ENCODE measurements around the gene ZNF648.
"Not testable (repeated sequence)": the region's sequence is repeated elsewhere in the genome, so short reads cannot be mapped to it uniquely, and the experiment has no call there.

The ZNF648 gene, protein sequence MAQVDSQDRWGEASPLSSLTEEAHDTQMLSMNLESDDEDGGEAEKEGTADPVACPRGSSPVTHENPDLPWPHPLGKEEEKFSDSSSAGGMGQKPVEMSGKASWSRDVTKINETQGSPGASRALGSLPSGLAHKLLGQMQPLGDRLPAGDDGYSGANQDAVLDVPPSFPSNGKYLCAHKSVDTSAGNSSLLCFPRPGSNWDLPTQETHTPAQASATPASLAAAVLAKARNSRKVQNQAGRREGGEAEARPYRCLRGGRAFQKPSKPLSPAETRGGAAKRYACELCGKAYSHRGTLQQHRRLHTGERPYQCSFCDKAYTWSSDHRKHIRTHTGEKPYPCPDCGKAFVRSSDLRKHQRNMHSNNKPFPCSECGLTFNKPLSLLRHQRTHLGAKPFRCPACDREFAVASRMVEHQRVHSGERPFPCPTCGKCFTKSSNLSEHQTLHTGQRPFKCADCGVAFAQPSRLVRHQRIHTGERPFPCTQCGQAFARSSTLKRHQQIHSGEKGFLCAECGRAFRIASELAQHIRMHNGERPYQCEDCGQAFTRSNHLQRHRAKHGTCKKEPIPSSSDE
- total RNA-seq, result 0 to 1.5 (median 0) reads per million in 17 experiments

DNA sequence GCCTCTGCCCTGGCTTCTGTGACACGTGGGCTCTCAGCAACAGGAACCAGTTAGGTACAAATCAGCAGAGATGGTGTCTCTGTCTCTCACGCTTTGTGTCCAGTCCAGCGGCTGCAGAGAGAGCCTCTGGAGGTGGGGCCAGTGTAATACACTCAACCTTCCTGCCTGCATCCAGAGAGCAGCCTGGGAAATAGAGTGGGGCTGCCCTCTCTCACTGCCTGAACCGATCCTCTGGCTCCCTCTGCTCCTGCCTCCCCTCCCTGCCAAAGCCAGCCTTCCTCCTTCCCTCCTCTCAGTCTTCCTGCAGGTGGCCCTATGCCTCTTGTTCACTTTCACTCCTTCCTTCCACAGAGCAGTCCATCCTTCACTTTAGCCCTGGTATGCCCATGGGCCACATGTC is at the start of gene ZNF648:
TSS of gene ZNF648 (minus strand) at position 119 of the 400 bp plus-strand sequence. CDS start 3,702 bp downstream, outside the sequence.
- no peak for DNase-seq

DNA sequence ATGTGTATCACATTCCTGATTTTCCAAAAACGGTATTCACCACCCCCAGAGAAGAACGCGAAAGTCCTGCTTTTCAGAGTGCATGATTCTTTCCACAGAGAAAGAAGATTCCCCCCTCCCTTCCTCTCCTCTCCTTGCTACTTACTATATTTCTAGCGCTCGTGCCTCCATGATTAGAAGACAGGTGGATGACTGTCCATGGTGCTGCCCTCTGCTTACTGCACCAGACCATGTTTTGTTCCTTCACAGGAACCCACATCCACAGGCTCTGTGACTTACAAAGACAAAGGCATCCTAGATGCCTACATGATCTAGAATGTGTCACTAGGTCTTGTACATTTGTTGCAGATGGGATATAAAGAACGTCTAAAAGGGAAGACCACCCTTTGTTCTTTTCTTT is 49.1 kb upstream of the ZNF648 start:
- no peak for DNase-seq

DNA sequence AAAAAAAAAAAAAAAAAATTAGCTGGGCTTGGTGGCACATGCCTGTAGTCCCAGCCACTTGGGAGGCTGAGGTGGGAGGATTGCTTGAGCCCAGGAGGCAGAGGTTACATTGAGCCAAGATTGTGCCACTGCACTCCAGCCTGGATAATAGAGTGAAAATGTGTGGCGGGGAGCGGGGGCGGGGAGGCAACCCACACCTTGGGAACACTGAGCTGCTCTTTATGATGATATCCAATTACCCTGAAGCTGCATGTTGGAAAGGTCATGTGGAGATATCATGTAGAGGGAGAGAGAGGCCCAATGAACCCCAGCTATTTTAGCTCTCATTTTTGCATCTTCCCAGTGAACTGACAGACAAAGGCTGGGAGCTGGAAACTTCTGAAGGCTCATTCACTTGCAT is 48.3 kb upstream of the ZNF648 start:
- DNase-seq, result no peak

DNA sequence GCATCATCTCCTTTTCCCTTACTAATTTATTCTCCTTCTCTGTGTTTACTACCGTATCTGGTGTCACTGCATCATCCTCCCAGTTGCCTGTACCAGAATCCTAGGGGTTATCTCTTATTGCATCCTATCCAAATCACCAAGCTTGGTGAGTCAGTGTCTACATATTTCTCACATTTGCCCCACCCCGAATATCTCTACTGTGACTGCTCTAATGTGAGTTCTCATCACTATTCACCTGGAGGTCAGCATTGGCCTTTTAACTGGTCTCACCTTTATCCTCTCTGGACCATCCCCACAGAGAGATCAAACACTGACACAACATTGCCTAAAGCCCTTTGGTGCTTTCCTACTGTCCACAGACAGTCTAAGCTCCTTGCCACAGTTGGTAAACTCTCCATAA is 45.7 kb upstream of the ZNF648 start:
- no peak for DNase-seq

DNA sequence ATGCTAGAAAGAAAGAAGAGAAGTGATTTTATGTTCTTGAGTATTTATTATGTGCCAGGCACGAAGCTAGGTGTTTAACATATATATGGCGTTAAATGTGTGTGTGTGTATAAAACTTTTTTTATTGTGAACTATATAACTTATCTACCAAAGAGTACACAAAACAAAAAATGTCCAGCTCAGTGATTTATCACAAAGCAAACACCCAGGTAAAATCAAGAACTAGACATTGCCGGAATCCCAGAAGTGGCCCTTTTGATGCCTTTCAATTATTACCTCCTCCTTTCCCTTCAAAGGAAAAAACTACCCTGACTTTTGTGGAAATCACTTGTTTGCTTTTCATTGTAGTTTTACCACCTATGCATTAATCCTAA is 40.5 kb upstream of the ZNF648 start:
- no peak for DNase-seq

DNA sequence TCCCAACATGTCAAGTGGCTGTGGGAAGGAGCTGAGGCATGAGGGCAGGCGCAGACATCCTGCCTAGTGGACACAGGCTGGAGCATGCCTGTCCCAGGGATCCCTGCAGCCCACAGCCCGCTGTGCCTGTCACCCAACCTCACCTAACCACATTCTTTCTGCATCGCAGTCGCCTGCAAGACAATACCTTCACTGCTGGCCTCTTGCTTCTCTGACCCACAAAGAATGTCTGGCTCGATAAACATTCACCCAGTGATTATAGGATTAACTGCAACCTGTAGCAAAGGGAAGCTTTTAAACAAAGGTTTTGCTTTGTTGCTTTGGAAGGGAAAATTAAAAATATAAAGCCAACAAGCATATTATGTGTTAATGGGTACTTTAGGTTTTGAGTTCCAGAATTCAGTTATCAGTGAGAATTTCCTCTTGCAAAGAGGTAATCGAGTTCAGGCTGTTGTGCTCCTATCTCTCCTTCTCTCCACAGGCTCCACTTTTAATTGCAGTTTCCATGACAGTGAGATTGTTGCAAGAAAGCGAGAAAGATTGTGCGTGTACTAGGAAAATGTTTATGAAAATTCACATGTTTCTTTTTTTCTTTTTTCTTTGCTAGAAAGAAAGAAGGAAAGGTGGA is 40.0 kb upstream of the ZNF648 start:
- DNase-seq, result no peak

DNA sequence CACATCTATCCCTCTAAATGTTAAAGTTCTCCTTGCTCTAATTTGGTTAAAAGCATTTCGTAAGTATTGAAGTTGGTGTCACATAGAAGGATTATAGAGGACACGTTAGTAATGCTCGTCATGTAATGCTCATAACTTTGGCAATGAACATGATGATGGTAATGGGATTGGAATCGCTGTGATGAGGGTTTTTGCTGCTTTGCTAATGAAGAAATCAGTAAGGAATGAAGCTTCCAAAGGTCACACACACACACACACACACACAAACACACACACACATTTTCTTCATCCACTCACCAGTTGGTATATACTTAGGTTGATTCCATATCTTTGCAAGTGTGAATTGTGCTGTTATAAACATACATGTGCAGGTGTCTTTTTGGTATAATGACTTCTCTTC is 36.8 kb upstream of the ZNF648 start:
- DNase-seq, result no peak

DNA sequence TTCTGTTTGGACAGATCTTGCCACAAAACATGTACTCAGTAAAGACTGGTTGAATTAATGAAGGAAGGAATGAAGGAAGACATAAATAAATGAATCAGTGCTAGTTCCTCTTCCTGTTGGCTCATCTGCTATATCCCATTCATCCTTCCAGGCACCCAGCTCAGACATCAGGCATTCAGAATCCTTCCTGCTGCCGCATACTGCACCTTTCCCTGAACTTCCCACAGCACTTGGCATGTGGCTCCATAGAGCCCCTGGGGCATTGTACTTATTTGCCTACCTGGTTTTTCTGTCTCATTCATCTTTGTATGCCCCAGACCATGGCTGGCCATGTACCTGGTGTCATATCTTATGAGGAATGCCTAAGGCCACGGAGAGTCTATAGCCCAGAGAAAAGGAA is 34.4 kb upstream of the ZNF648 start:
- no peak for DNase-seq

DNA sequence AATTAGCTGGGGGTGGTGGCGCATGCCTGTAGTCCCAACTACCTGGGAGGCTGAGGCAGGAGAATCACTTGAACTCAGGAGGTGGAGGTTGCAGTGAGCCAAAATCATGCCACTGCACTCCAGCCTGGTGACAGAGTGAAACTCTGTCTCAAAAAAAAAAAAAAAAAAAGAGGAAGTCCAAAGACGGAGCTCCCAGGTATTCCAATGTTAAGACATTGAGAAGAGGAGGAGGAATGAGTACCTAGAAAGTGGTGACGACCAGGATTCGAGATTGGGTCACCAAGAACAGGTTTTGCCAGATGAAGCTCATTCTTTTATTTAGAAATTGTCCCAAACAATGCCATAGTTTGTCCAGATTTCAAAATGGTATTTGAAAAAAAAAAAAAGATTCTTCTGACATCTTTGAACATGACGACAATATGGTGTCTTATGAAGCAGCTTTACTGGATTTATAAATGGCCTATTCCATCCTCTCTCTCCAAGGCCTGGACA is 33.0 kb upstream of the ZNF648 start:
- not testable (repeated sequence) for DNase-seq

DNA sequence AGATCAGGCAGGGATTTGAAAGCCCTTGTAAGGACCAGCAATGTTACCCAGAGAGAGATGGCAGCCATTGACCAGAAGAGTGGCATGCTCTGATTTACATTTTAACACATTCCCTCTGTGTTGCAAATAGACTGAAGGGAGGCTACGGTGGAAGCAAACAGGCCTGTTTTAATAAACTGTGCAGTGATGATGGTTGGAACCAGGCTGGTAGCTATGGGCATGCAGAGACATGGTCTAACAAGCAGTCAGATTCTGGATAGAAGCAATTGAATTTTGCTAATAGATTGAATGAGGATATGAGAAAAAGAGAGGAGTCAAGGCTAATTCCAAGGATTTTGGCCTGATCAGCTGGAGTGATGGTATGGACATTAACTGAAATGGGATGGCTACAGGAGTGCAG is 32.3 kb upstream of the ZNF648 start:
- DNase-seq, result no peak

DNA sequence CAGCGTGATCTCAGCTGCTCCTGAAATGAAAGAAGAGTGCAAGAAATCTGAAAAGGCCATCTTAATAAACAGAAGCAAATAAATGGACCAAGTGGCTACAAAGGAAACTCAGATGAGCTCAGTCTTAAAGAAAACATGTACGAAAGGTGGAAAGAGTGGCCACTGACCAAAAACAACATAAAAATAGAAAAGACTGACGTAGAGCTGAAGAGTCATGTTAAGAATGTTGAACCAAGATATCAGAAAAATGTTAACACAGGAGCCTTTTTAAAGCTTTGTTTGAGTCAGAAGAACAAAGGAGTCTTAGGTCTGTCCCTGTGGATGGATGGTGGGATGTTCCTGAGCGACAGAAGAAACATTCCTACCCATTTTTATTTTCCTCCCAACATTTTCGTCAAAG is 30.8 kb upstream of the ZNF648 start:
- DNase-seq, result no peak

DNA sequence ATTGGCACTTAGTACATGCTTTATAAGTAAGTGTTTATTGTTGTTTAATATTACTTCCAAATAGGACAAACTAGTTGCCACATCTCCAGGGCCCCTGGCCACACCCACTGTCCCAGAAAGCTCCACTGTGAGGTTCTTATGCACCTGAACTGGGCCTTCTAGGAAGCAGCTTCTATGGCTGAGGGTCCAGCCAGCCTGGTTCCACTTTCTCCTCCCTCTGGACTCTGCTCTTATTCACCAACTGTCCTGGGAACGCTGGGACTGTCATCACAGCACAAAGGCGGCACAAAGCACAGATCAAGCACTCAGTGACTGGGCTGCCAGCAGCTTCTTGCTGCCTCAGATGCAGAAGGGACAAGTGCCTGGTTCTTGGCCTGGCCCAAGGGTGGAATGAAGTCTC is 29.6 kb upstream of the ZNF648 start:
- no peak for DNase-seq

DNA sequence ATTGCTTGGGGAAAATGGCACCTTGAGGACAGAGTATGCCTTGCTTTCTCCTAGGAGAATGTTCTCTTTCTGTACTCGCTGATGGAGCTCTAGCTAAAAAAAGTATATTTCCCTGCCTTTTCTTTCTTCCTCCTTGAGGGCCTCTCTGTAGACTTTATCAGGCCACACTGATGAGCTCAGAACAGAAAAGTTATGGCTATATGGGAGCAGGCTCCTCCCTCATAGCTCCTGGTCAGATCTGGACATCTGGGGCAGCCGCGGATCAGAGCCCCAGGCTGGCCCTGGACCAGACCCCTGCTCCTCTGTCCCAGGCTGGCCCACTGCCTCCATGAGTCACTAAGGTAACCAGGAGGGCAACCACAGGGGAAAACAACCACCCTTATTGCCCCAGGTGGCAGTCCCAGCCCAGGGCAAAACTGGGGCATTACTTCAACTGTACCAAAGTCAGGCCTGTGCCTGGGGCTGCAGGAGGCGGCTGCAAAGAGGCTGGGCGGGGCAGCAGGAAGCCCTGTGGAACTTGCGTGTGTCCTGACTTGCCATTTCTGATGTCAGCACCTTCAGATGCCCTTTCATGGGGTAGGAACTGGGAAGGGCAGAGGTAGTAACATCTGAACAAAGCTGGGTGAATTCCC is 26.3 kb upstream of the ZNF648 start:
- no peak for DNase-seq

DNA sequence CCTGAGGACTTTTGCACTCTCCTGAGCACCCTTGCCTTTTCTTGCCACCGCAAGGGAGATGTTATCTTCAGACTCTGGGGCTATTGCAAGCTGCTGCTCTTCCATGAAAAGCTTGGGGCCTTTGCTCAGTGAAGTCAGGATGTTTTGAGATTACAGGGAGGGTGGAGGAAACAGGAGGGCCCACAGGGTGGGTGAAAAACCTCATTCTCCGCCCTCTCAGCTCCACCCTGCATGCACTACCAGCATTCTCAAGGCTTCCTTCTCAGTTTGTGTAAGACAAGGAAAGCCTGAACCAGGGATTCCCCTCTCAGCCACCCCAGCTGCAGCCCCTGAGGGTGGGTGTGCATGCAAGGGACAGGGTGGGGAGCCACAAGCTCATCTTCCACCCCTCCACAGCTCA is 25.8 kb upstream of the ZNF648 start:
- DNase-seq, result no peak

DNA sequence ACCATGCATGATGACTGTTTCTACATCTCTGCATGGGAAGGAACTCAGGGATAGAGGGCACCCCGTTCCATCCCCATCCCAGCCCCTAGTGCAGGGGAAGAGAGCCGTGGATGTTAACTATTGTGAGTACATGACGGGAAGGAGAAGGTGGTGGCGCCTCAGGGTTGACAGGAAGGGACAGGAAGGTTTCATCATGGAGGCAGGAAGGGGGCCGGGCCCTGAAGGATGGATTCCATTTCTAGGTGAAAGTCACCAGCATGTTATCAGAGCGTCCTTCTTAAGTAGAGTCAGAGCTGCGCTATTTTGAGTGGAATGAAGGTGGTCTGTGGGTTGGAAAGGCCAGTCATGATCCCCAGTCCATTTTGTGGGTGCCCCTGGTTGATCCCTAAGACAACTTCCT is 25.1 kb upstream of the ZNF648 start:
- DNase-seq, result no peak

DNA sequence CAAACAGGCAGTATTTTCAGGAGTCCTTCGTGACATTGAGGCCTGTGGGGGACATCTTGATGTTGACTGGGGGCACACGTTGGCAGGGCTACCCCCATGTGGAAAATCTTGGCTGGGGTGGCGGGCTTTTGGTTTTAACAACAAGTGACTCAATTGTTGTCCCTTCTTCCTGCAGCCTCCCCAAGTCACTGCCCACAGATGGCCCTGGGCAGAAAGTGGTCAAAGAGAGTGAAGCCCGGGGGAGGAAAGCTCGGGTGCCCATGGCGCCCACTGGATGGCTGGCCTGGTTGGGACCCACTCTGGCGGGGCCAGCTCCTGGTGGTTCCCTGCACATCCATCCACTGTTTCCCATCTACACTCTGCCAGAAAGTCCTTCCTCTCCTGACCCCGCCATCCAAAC is 24.6 kb upstream of the ZNF648 start:
- no peak for DNase-seq

DNA sequence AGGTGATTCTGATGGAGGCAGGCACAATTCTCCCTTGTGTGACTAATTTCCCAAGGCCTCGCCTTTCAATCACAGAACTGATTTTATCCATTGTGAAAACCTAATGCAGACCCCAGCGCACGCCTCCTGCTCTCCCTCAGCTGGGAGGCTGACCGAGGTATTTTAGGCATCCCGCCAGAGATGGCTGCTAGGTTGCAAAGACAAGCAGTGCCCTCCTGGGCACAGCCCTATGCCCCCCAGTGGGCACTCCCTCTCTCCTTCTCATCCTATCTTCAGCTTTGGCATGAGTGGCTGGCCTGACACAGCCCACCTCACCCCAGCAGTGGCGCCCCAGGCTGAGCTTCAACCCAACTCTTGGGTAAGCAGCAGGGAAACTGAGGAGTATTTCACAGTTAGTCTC is 24.2 kb upstream of the ZNF648 start:
- DNase-seq, result no peak

DNA sequence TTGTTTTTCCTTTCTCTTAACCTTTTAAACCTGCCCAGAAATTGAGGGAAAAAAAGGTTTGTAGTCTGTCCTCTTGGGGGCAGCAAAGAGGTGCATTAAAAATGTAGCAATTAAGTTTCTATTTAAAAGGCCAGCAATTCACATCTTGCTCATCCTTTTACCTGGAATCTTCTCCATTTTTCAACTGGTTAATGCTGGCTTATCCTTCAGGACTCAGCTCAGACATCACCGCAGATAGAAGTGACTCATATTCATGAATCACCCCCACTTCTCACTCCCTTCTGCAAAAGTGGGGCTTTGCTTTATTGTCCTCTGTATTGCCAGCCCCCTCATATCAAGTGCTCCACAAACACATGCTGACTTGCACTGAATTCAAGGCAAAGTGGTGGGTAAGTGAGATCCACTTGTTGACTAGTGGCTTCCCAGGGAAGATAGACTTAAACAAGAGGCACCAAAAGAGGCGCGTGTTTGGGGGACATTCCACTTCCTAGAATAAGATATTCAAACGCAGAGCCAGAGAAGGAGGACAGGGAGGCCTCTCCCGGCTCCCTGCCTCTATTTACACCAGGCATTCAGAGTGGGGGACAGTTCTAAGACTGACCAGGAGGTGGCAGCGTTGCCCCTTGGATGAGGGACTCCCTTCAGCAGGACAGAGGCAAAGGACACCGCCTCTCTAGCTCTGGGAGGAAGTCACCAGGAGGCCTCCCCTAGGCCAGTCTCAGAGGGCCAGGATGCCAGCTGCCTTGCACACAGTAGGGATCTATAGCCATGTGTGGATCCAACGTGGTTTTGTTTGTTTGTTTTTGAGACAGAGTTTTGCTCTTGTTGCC is 23.2 kb upstream of the ZNF648 start:
- peak; percentile 92 to 95 (median 94) for DNase-seq

DNA sequence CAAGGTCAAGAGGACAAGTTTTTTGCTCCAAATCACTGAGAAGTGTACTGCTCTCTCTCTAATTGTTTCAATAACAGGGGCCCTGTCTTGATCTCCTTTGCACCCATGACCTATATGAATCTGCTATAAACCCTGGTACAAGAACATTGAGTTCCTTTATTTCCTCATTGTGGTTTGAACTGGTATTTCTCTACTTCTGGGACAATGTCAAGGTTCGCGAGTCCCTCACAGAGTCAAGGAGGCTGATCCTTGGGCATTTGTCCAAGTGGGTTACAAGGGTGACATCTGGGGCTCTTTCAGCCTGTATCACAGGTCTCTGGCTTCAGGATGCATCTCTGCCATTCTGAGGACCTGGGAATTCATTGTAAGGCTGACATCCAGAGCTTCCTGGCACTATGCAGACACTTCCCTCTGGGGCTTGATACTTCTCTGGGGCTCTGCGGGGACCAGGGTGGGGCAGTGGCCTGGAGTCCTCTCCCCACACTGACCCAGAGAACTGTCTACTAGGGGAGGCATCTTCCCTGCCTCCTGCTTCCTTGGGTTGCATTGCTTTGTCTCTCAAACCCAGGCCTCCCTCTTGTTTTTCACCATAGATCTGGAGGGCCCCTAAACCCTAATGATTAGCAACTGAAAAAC is 22.5 kb upstream of the ZNF648 start:
- DNase-seq, result peak; percentile 32 to 57 (median 47)

DNA sequence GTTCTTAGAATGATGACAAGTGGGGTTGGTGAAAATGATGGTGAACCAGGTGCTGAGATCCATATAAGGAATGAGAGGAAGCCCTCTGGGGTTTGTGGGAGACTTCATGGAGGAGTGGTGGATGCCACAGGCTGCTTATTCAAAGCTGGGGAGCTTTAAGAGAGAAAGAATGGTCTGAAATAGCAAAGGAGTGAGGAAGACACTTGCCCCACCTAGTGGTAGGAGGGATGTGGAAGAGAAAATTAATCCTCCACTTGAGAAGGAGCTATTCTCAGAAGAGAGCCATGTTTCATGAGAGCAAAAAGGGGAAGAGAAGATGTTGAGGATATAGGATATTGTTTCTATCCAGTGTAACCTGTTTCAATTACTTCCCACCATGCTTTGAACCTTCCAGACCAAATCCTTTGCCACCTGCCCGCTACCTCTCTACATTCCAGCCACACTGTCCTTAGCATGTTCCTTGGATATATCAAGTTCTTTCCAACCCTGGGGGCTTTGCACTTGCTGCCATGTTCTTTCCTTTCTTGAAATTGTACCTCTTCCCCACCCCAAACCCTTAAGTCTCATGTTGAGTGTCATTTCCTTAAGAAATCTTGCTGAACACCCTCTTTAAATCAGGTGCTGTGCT is 19.6 kb upstream of the ZNF648 start:
- peak; percentile 46 to 64 (median 58) for DNase-seq

DNA sequence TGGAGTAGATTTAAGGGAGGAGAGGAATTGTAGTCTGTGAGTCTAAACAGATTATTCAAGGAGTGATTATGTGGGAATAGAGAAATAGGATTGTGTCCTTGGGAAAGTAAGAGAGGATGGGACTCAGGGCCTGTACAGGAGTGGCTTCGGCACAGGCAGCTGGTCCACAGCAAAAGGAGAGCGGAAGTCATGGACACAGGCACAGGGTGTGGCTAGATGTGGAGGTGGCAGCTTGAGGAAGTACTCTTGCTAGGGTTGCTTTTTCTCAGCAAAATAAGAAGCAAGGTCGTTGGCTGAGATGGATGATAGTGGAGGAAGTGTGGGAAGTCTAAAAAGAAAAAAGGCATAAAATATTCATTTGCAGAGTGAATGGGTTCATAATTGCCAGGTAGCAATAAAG is 18.5 kb upstream of the ZNF648 start:
- peak in 3 of 4 experiments; percentile 17 to 32 (median 32) for DNase-seq

Data from suppressor macrophage (primary cell).